Fibroblast of lung (primary cell): Measurements from ENCODE around the gene TRIM40.

Experiments used
- CTCF ChIP-seq, 2 donors: IDR thresholded peaks in 1 of 2; conservative IDR thresholded peaks in 1 of 2; 1 replicate in 1 of 2; 2 replicates in 1 of 2; pipeline ENCODE4 v1.5.1; 2011 to 2012; ENCODE audit warnings: low read length in 2 of 2, control low read depth in 1 of 2, inconsistent platforms in 1 of 2, low read depth in 1 of 2, mild to moderate bottlenecking in 1 of 2
- EZH2 ChIP-seq: IDR thresholded peaks from 2 replicates; pipeline ENCODE4 v1.5.1; 2012; ENCODE audit warnings: low read length, control low read depth, mild to moderate bottlenecking; ENCODE audit errors: missing control alignments

- no peak for TF ChIP-seq CTCF (conservative IDR thresholded peaks at IDR 0.05 in 1 of 2, IDR thresholded peaks at IDR 0.05 in 1 of 2; ENCODE audit: low read depth in 1 of 2, low read length in 2 of 2)
- TF ChIP-seq EZH2, result no peak
These were observed 31.3 kb upstream of the TRIM40 start for GRCh38 chr6:30104661-30105060.
